ENCODE results near the gene EIF1AY.

- TF ChIP-seq POLR2AphosphoS5 (IDR thresholded peaks at IDR 0.05): no peak
- TF ChIP-seq, protein P1, sequence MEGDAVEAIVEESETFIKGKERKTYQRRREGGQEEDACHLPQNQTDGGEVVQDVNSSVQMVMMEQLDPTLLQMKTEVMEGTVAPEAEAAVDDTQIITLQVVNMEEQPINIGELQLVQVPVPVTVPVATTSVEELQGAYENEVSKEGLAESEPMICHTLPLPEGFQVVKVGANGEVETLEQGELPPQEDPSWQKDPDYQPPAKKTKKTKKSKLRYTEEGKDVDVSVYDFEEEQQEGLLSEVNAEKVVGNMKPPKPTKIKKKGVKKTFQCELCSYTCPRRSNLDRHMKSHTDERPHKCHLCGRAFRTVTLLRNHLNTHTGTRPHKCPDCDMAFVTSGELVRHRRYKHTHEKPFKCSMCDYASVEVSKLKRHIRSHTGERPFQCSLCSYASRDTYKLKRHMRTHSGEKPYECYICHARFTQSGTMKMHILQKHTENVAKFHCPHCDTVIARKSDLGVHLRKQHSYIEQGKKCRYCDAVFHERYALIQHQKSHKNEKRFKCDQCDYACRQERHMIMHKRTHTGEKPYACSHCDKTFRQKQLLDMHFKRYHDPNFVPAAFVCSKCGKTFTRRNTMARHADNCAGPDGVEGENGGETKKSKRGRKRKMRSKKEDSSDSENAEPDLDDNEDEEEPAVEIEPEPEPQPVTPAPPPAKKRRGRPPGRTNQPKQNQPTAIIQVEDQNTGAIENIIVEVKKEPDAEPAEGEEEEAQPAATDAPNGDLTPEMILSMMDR (IDR thresholded peaks at IDR 0.05): no peak
Observed at GRCh38 chrY:20578206-20578605, 2.6 kb downstream of the EIF1AY start.
